ENCODE results near the gene ADAT3.
A peak's percentile ranks its signal among the peaks of the same experiment; 100 is the strongest.
"Not testable (repeated sequence)": the region's sequence is repeated elsewhere in the genome, so short reads cannot be mapped to it uniquely, and the experiment has no call there.

ADAT3 gene

GRCh38 chr19:1881393-1882088, 23.7 kb upstream of the ADAT3 start:
- H3K4me3 ChIP-seq (ENCODE audit: low read depth, low read length); DNase-seq (ENCODE audit: low read depth): not testable (repeated sequence)

GRCh38 chr19:1882089-1882785, 23.0 kb upstream of the ADAT3 start:
- H3K4me3 ChIP-seq (ENCODE audit: low read depth, low read length), result no peak overlapping the region
- no peak for DNase-seq (ENCODE audit: low read depth)

GRCh38 chr19:1882786-1883692, 22.2 kb upstream of the ADAT3 start:
- no peak for DNase-seq (ENCODE audit: low read depth)

GRCh38 chr19:1883784-1884183, 21.4 kb upstream of the ADAT3 start:
- no peak for DNase-seq (ENCODE audit: low read depth)
- H3K4me3 ChIP-seq (ENCODE audit: low read depth, low read length), result peak overlapping the region; percentile 96

More at GRCh38 chr19:1882786-1883692, 22.2 kb upstream of the ADAT3 start:
- no peak overlapping the region for H3K4me3 ChIP-seq (ENCODE audit: low read depth, low read length)

GRCh38 chr19:1884291-1884718, 20.9 kb upstream of the ADAT3 start:
- DNase-seq (ENCODE audit: low read depth), result no peak
- peak overlapping the region; percentile 96 for H3K4me3 ChIP-seq (ENCODE audit: low read depth, low read length)

- DNase-seq (ENCODE audit: low read depth), result no peak
- H3K4me3 ChIP-seq (ENCODE audit: low read depth, low read length), result peak overlapping the region; percentile 96
These were observed 20.4 kb upstream of the ADAT3 start for GRCh38 chr19:1884719-1885334.

- DNase-seq (ENCODE audit: low read depth), result peak; percentile 72
- peak within 1 kb of the TSS; percentile 96 for H3K4me3 ChIP-seq (ENCODE audit: low read depth, low read length)
These were observed 19.6 kb upstream of the ADAT3 start, which contains the start of gene ABHD17A for GRCh38 chr19:1885398-1886119. TSS of gene ABHD17A (minus strand) at chr19:1885496. CDS start at chr19:1881566, 3,930 bp downstream.

GRCh38 chr19:1886360-1886759, 18.8 kb upstream of the ADAT3 start:
- DNase-seq (ENCODE audit: low read depth); H3K4me3 ChIP-seq (ENCODE audit: low read depth, low read length): not testable (repeated sequence)

- H3K4me3 ChIP-seq (ENCODE audit: low read depth, low read length), result no peak overlapping the region
- DNase-seq (ENCODE audit: low read depth), result no peak
These were observed 16.8 kb upstream of the ADAT3 start for GRCh38 chr19:1888385-1888784.

- no peak for DNase-seq (ENCODE audit: low read depth)
- no peak overlapping the region for H3K4me3 ChIP-seq (ENCODE audit: low read depth, low read length)
These were observed 15.3 kb upstream of the ADAT3 start for GRCh38 chr19:1889907-1890306.

- H3K4me3 ChIP-seq (ENCODE audit: low read depth, low read length), result no peak overlapping the region
- no peak for DNase-seq (ENCODE audit: low read depth)
These were observed 11.4 kb upstream of the ADAT3 start for GRCh38 chr19:1893791-1894190.

- H3K4me3 ChIP-seq (ENCODE audit: low read depth, low read length), result no peak overlapping the region
- DNase-seq (ENCODE audit: low read depth), result no peak
These were observed 8.7 kb upstream of the ADAT3 start for GRCh38 chr19:1896508-1896907.

GRCh38 chr19:1901940-1902404, 3.2 kb upstream of the ADAT3 start:
- no peak overlapping the region for H3K4me3 ChIP-seq (ENCODE audit: low read depth, low read length)
- no peak for DNase-seq (ENCODE audit: low read depth)

- H3K4me3 ChIP-seq (ENCODE audit: low read depth, low read length), result no peak overlapping the region
- no peak for DNase-seq (ENCODE audit: low read depth)
These were observed 2.3 kb upstream of the ADAT3 start for GRCh38 chr19:1902923-1903322.

- DNase-seq (ENCODE audit: low read depth), result no peak
- H3K4me3 ChIP-seq (ENCODE audit: low read depth, low read length), result peak overlapping the region; percentile 66
These were observed 414 bp upstream of the ADAT3 start for GRCh38 chr19:1904860-1905109.

GRCh38 chr19:1905863-1906375, 720 bp downstream of the ADAT3 start:
- DNase-seq (ENCODE audit: low read depth), result no peak
- peak overlapping the region; percentile 66 for H3K4me3 ChIP-seq (ENCODE audit: low read depth, low read length)

GRCh38 chr19:1906985-1907562, 1.9 kb downstream of the ADAT3 start:
- DNase-seq (ENCODE audit: low read depth), result no peak
- no peak overlapping the region for H3K4me3 ChIP-seq (ENCODE audit: low read depth, low read length)

- no peak for DNase-seq (ENCODE audit: low read depth)
- no peak overlapping the region for H3K4me3 ChIP-seq (ENCODE audit: low read depth, low read length)
These were observed 2.6 kb downstream of the ADAT3 start for GRCh38 chr19:1907563-1908363.
